WTC11 (cell line): Measurements from ENCODE around the gene MCF2L2. TPM values are rescaled to one million over a fixed set of nuclear protein-coding genes. Genes with fewer than 3 reads are reported as not detected.

Experiments
- ATAC-seq: fragments of 200-7000 bp; cut with Tn5 transposase; 2 replicates; pipeline ENCODE4 v1.10.0; 2021; ENCODE audit warnings: mild to moderate bottlenecking, moderate library complexity
- CTCF ChIA-PET: fragments of 300-600 bp; sonication (Branson Sonifier 250); formaldehyde crosslinking; loops from one replicate; lab custom pipeline; 2021; ENCODE audit warnings: antibody characterized with exemption; lab: Charles Lee
- POLR2A ChIA-PET: fragments of 350-600 bp; sonication (Branson Sonifier 250); formaldehyde crosslinking; loops from one replicate; lab custom pipeline; 2021; ENCODE audit warnings: antibody characterized with exemption; lab: Charles Lee
- DNase-seq: peaks from one replicate; pipeline ENCODE4 v3.0.0; 2021; ENCODE audit warnings: low spot score
- H3K27ac Mint-ChIP-seq: 2 replicates; pipeline ENCODE4 v1.8.0; 2021; ENCODE audit warnings: mixed read lengths
- H3K27me3 Mint-ChIP-seq: 2 replicates; pipeline ENCODE4 v1.8.0; 2021; ENCODE audit warnings: low read depth, mild to moderate bottlenecking, moderate library complexity, mixed read lengths
- H3K36me3 Mint-ChIP-seq: 2 replicates; pipeline ENCODE4 v1.8.0; 2021; ENCODE audit warnings: mixed read lengths
- H3K4me1 Mint-ChIP-seq: 2 replicates; pipeline ENCODE4 v1.8.0; 2022; ENCODE audit warnings: mixed read lengths
- H3K4me3 Mint-ChIP-seq: 2 replicates; pipeline ENCODE4 v1.8.0; 2021; ENCODE audit warnings: mild to moderate bottlenecking, moderate library complexity, mixed read lengths
- H3K9me3 Mint-ChIP-seq: 2 replicates; pipeline ENCODE4 v1.8.0; 2021; ENCODE audit warnings: mixed read lengths
- ATF1 ChIP-seq: sonication (generic); formaldehyde crosslinking; IDR thresholded peaks from 2 replicates; pipeline ENCODE4 v1.8.1; 2023; ENCODE audit warnings: mild to moderate bottlenecking, moderate library complexity, missing genetic modification reagents
- ATF2 ChIP-seq: sonication (generic); formaldehyde crosslinking; IDR thresholded peaks from 2 replicates; pipeline ENCODE4 v1.8.1; 2022; ENCODE audit warnings: low read depth, missing genetic modification reagents, borderline replicate concordance
- ATF6 ChIP-seq: sonication (generic); formaldehyde crosslinking; IDR thresholded peaks from 2 replicates; pipeline ENCODE4 v1.8.1; 2023; ENCODE audit warnings: mild to moderate bottlenecking, missing genetic modification reagents
- CREM ChIP-seq: sonication (generic); formaldehyde crosslinking; IDR thresholded peaks from 2 replicates; pipeline ENCODE4 v1.8.1; 2022; ENCODE audit warnings: mild to moderate bottlenecking, missing genetic modification reagents, moderate library complexity
- E2F5 ChIP-seq: sonication (generic); formaldehyde crosslinking; IDR thresholded peaks from 2 replicates; pipeline ENCODE4 v1.8.1; 2022; ENCODE audit warnings: mild to moderate bottlenecking, moderate library complexity, missing genetic modification reagents
- FOXJ3 ChIP-seq: sonication (generic); formaldehyde crosslinking; IDR thresholded peaks from 2 replicates; pipeline ENCODE4 v1.9.0; 2021; ENCODE audit warnings: missing genetic modification reagents, mild to moderate bottlenecking, borderline replicate concordance
- GRHL2 ChIP-seq: fragments of 250-450 bp; sonication (Bioruptor Pico); IDR thresholded peaks from 2 replicates; pipeline ENCODE4 v1.8.0; 2022; ENCODE audit warnings: mild to moderate bottlenecking, moderate library complexity; ENCODE audit not compliant: insufficient replicate concordance, severe bottlenecking
- IRF1 ChIP-seq: sonication (generic); formaldehyde crosslinking; IDR thresholded peaks from 2 replicates; pipeline ENCODE4 v1.8.0; 2023; ENCODE audit warnings: missing genetic modification reagents
- KAT7 ChIP-seq: sonication (generic); formaldehyde crosslinking; IDR thresholded peaks from 2 replicates; pipeline ENCODE4 v1.8.1; 2023; ENCODE audit warnings: missing genetic modification reagents, mild to moderate bottlenecking, borderline replicate concordance
- MAX ChIP-seq: sonication (generic); formaldehyde crosslinking; IDR thresholded peaks from 2 replicates; pipeline ENCODE4 v1.8.0; 2022; ENCODE audit warnings: mild to moderate bottlenecking, missing genetic modification reagents
- NFATC4 ChIP-seq: fragments of 250-450 bp; sonication (Bioruptor Pico); IDR thresholded peaks from 2 replicates; pipeline ENCODE4 v1.9.0; 2021; ENCODE audit warnings: mild to moderate bottlenecking
- NR2C2 ChIP-seq: sonication (generic); formaldehyde crosslinking; IDR thresholded peaks from 2 replicates; pipeline ENCODE4 v1.8.0; 2022; ENCODE audit warnings: mild to moderate bottlenecking, missing genetic modification reagents
- PREB ChIP-seq: sonication (generic); formaldehyde crosslinking; IDR thresholded peaks from 2 replicates; pipeline ENCODE4 v1.8.1; 2022; ENCODE audit warnings: mild to moderate bottlenecking, missing genetic modification reagents, moderate library complexity, borderline replicate concordance
- USF2 ChIP-seq: sonication (generic); formaldehyde crosslinking; IDR thresholded peaks from 2 replicates; pipeline ENCODE4 v1.8.1; 2023; ENCODE audit warnings: mild to moderate bottlenecking, missing genetic modification reagents, moderate library complexity
- ZMAT4 ChIP-seq: fragments of 250-450 bp; sonication (Bioruptor Pico); IDR thresholded peaks from 2 replicates; pipeline ENCODE4 v1.9.0; 2021; ENCODE audit warnings: mild to moderate bottlenecking
- ZNF121 ChIP-seq: sonication (generic); formaldehyde crosslinking; IDR thresholded peaks from 2 replicates; pipeline ENCODE4 v1.8.0; 2023; ENCODE audit warnings: missing genetic modification reagents
- ZNF138 ChIP-seq: sonication (generic); formaldehyde crosslinking; conservative IDR thresholded peaks from 2 replicates; pipeline ENCODE4 v1.8.1; 2022; ENCODE audit warnings: mild to moderate bottlenecking, moderate library complexity, missing genetic modification reagents
- ZNF263 ChIP-seq: sonication (generic); formaldehyde crosslinking; IDR thresholded peaks from 2 replicates; pipeline ENCODE4 v1.8.1; 2022; ENCODE audit warnings: low read depth, mild to moderate bottlenecking, moderate library complexity, missing genetic modification reagents
- ZNF423 ChIP-seq: fragments of 250-450 bp; sonication (Bioruptor Pico); IDR thresholded peaks from 2 replicates; pipeline ENCODE4 v2.1.2; 2022; ENCODE audit warnings: mild to moderate bottlenecking, moderate library complexity
- ZNF425 ChIP-seq: fragments of 250-450 bp; sonication (Bioruptor Pico); conservative IDR thresholded peaks from 2 replicates; pipeline ENCODE4 v1.9.0; 2021; ENCODE audit warnings: mild to moderate bottlenecking
- ZNF512 ChIP-seq: sonication (generic); formaldehyde crosslinking; IDR thresholded peaks from 2 replicates; pipeline ENCODE4 v1.8.1; 2022; ENCODE audit warnings: missing genetic modification reagents, borderline replicate concordance
- total RNA-seq: library from RNA; stranded (reverse); gene quantifications from 3 replicates; pipeline ENCODE4 v1.2.3, GENCODE V29; 2021

MCF2L2 gene
- total RNA-seq, 1 experiment from 2014 or later = 7.5 TPM

GRCh38 chr3:183275418-183275817 lies 153.0 kb downstream of the MCF2L2 start (continued):
- TF ChIP-seq PREB (CRISPR knock-in tag) = no peak
- no peak for TF ChIP-seq CREM
- no peak for TF ChIP-seq ZNF121 (CRISPR knock-in tag)
- no peak for TF ChIP-seq NR2C2 (CRISPR knock-in tag)
- no peak for TF ChIP-seq ZMAT4 (CRISPR knock-in tag)
- no peak for TF ChIP-seq ZNF138 (CRISPR knock-in tag)
- TF ChIP-seq E2F5 (CRISPR knock-in tag) = no peak
- TF ChIP-seq ZNF423 = no peak
- no peak for TF ChIP-seq ATF6
- TF ChIP-seq, all 79 proteins: peak for 0

- Mint-ChIP-seq H3K4me1 (no peaks in the 10 kb centered on the region), H3K36me3 (peaks cover 2% of the 10 kb centered on the region), H3K27ac (no peak overlapping the region), H3K9me3 (no peaks in the 10 kb centered on the region), H3K4me3 (no peak overlapping the region), H3K27me3 (no peaks in the 10 kb centered on the region)
- POLR2A ChIA-PET = no interaction called here
- ATAC-seq = no peak
- no peak for DNase-seq
- CTCF ChIA-PET = no interaction called here
- TF ChIP-seq GRHL2 (CRISPR knock-in tag) (no peak), E2F5 (CRISPR knock-in tag) (no peak), USF2 (CRISPR knock-in tag) (no peak), FOXJ3 (no peak), ATF2 (CRISPR knock-in tag) (no peak), ATF6 (no peak), KAT7 (no peak), NFATC4 (CRISPR knock-in tag) (no peak), ZNF263 (CRISPR knock-in tag) (no peak), ZNF512 (CRISPR knock-in tag) (no peak), IRF1 (no peak), ZNF425 (no peak), ATF1 (CRISPR knock-in tag) (no peak), MAX (CRISPR knock-in tag) (no peak)
Measured at GRCh38 chr3:183274609-183275008, 153.8 kb downstream of the MCF2L2 start.
